Measurements from ENCODE around the gene NMT1. TPM values are rescaled to one million over a fixed set of nuclear protein-coding genes. Genes with fewer than 3 reads are reported as not detected.
"Not testable (repeated sequence)": the region's sequence is repeated elsewhere in the genome, so short reads cannot be mapped to it uniquely, and the experiment has no call there.

The NMT1 gene
- total RNA-seq, 1 experiment from 2014 or later = 173 TPM

DNA sequence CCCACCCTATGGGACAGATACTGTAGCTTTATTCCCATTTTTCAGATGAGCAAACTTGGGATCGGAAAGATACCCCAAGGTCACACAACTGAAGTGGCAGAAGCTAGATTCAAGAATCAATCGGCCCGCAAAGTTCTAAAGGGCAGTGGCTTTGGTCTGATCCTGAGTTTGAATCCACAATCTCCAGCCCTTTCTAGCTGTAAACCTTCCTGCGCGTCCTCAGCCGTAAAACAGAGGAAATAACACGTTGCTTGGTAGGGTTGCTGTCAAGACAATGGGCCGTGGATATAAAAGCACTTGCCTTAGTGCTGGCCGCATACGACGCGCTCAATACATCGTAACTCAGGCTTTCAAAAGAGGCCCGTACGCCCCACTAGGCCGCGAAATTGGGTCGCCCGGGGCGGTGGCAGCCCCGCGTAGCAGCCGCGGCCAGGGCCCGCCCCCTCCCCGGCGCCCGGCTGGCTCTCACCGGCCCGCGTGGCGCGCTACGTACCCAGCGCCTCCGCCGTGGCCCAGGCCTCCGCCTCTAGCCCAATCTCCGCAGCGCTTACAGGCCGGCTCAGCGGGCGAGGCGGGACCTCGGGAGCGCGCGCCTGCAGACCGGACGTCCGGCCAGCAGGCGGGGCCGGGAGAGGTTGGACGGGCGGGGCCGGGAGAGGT is 9.9 kb upstream of the NMT1 start, which contains the start of gene DCAKD:
Gene DCAKD (minus strand): TSS at position 573 of the 660 bp plus-strand sequence. CDS start 16,747 bp downstream, outside the sequence.
- no peaks in the 10 kb centered on the region for H3K9me2 ChIP-seq (ENCODE audit: insufficient read depth)
- H3K36me3 ChIP-seq (ENCODE audit: control insufficient read depth in 1 of 2, insufficient read depth in 2 of 2, low read length in 2 of 2) = no peaks in the 10 kb centered on the region
- peaks cover 32 to 51% of the 10 kb centered on the region in 2 experiments for H3K4me1 ChIP-seq (ENCODE audit: control insufficient read depth in 1 of 2, insufficient read depth in 2 of 2, low read length in 2 of 2)
- no peak within 1 kb of the TSS for H2AFZ ChIP-seq (ENCODE audit: low read depth, low read length, poor library complexity, severe bottlenecking)
- no peaks in the 10 kb centered on the region for H3K9me3 ChIP-seq (ENCODE audit: control insufficient read depth in 1 of 2, insufficient read depth in 1 of 2, low read depth in 1 of 2, low read length in 2 of 2)
- no peaks in the 10 kb centered on the region for H4K20me1 ChIP-seq (ENCODE audit: insufficient read depth)
- no peaks in the 10 kb centered on the region for H3K27me3 ChIP-seq (ENCODE audit: insufficient read depth, low read length)
- BruUV-seq (replicated peaks) = no TSS peak
- RAD21 ChIA-PET (ENCODE audit: low non-redundant PET in 1 of 2, low total read pairs in 2 of 2, uncharacterized antibody in 2 of 2, unreplicated experiment in 2 of 2) = no interaction called here
- peak; percentile 98 for ATAC-seq
- H3K79me2 ChIP-seq (ENCODE audit: insufficient read depth, low read length) = peaks cover 44% of the 10 kb centered on the region
- intact Hi-C loops (cut with micrococcal nuclease) = no loop called here
- peak within 1 kb of the TSS; percentile 90 for H3K4me2 ChIP-seq (ENCODE audit: low read length)
- peak; percentile 88 for DNase-seq (ENCODE audit: low read depth, low spot score)
- CTCF ChIA-PET = interaction anchor here (0.7 to 1.4 kb wide), 2 partner anchors 84 to 146 kb away, joined by 3 read pairs; partner anchors contain the start of gene ACBD4
- H3K27ac ChIP-seq (ENCODE audit: low read depth, low read length) = peak within 1 kb of the TSS; percentile 91
- peak within 1 kb of the TSS; percentile 90 for H3K9ac ChIP-seq (ENCODE audit: low read length)
- POLR2A ChIA-PET = interaction anchor here (0.9 to 1.0 kb wide), 2 partner anchors 10 to 238 kb away, joined by 3 to 5 read pairs; partner anchors contain the start of gene NMT1
- TF ChIP-seq POLR2AphosphoS5 (IDR thresholded peaks at IDR 0.05; ENCODE audit: low read depth, low read length) (peak; percentile 89), ZFX (IDR thresholded peaks at IDR 0.05) (peak; percentile 93), RAD21 (IDR thresholded peaks at IDR 0.05; ENCODE audit: low read depth) (no peak), SIN3A (IDR thresholded peaks at IDR 0.05; ENCODE audit: low read depth) (0 out of 2 replicates have a peak, but pooled peaks have one; percentile 19), TCF7L2 (IDR thresholded peaks at IDR 0.05; ENCODE audit: borderline replicate concordance, extremely low read depth, insufficient read depth, insufficient read length) (peak; percentile 17), JUND (IDR thresholded peaks at IDR 0.05) (no peak), POLR2A (IDR thresholded peaks at IDR 0.05; ENCODE audit: borderline replicate concordance, extremely low read depth, insufficient read depth, insufficient read length) (peak; percentile 90), SP1 (IDR thresholded peaks at IDR 0.05; ENCODE audit: low read depth) (peak; percentile 54; the same call in 1 of the 2 replicates)
- TF ChIP-seq, protein P1, sequence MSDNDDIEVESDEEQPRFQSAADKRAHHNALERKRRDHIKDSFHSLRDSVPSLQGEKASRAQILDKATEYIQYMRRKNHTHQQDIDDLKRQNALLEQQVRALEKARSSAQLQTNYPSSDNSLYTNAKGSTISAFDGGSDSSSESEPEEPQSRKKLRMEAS (IDR thresholded peaks at IDR 0.05) = peak; percentile 88
- peak within 1 kb of the TSS; percentile 82 to 97 for H3K4me3 ChIP-seq (replicated peaks in 1 of 2; ENCODE audit: low read depth in 1 of 2, low read length in 2 of 2)

DNA sequence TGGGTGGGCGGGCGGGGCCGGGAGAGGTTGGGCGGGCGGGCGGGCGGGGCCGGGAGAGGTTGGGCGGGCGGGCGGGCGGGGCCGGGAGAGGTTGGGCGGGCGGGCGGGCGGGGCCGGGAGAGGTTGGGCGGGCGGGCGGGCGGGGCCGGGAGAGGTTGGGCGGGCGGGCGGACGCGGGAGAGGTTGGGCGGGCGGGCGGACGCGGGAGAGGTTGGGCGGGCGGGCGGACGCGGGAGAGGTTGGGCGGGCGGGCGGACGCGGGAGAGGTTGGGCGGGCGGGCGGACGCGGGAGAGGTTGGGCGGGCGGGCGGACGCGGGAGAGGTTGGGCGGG is 9.4 kb upstream of the NMT1 start:
- H4K20me1 ChIP-seq (ENCODE audit: insufficient read depth); ATAC-seq; BruUV-seq (replicated peaks); H3K9me2 ChIP-seq (ENCODE audit: insufficient read depth); RAD21 ChIA-PET (ENCODE audit: low non-redundant PET in 1 of 2, low total read pairs in 2 of 2, uncharacterized antibody in 2 of 2, unreplicated experiment in 2 of 2); POLR2A ChIA-PET; H3K27me3 ChIP-seq (ENCODE audit: insufficient read depth, low read length); intact Hi-C loops (cut with micrococcal nuclease); H3K9me3 ChIP-seq (ENCODE audit: control insufficient read depth in 1 of 2, insufficient read depth in 1 of 2, low read depth in 1 of 2, low read length in 2 of 2); H3K27ac ChIP-seq (ENCODE audit: low read depth, low read length); H3K36me3 ChIP-seq (ENCODE audit: control insufficient read depth in 1 of 2, insufficient read depth in 2 of 2, low read length in 2 of 2); H2AFZ ChIP-seq (ENCODE audit: low read depth, low read length, poor library complexity, severe bottlenecking); DNase-seq (ENCODE audit: low read depth, low spot score): not testable (repeated sequence)
- CTCF ChIA-PET = interaction anchor here (1.4 kb wide), 1 partner anchor 84 kb away, joined by 3 read pairs; the partner anchor contains the start of gene ACBD4
- Histone ChIP-seq H3K79me2 (ENCODE audit: insufficient read depth, low read length) (peaks cover 41% of the 10 kb centered on the region), H3K4me2 (ENCODE audit: low read length) (peak overlapping the region; percentile 89; the same call in 1 of the 2 replicates), H3K9ac (ENCODE audit: low read length) (peak overlapping the region; percentile 83), H3K4me3 (replicated peaks in 1 of 2; ENCODE audit: low read depth in 1 of 2, low read length in 2 of 2) (peak overlapping the region; percentile 67 to 68), H3K4me1 (ENCODE audit: control insufficient read depth in 1 of 2, insufficient read depth in 2 of 2, low read length in 2 of 2) (peaks cover 29 to 47% of the 10 kb centered on the region in 2 experiments)

All from HCT116 (cell line).